HG02884 (cell line): ENCODE results near the gene DLG2.

Experiments
- ATAC-seq: cut with Tn5 transposase; IDR thresholded peaks from one replicate; pipeline ENCODE4 v1.9.1; 2021; ENCODE audit warnings: mild to moderate bottlenecking, moderate library complexity; ENCODE audit not compliant: unreplicated experiment

DLG2 gene

DNA sequence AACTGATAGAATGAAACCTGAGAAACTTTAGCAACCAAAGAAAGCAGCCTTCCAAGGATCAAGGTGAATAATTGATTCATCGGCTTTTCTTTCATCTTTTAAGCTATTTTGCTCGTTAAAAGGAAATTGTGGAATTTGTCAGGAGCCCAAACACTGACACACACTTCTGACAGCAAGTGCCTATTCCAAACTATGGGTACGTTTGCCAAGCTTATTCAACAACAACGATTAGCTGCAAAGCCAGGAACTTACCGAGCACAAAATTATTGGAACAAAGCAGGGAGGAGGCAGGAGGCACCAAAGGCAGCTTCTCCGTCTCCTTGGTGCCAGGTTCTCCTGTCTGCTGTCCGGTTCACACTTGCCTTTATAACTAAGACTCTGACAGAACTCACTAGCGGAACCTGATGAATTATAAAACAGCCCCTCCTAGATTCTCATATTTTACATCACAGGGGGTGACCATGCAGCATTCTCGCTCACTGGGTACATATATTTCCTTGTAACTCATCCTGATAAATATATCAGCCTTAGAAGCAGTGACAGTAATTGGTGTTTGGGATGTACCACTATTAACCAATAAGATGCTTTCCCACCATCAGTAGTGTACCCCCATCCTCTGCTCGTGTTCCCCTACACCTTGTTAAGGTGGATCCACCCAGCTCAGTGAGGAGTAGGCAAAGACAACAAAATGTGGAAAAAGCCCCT is 1945.1 kb downstream of the DLG2 start:
- no peak for ATAC-seq

DNA sequence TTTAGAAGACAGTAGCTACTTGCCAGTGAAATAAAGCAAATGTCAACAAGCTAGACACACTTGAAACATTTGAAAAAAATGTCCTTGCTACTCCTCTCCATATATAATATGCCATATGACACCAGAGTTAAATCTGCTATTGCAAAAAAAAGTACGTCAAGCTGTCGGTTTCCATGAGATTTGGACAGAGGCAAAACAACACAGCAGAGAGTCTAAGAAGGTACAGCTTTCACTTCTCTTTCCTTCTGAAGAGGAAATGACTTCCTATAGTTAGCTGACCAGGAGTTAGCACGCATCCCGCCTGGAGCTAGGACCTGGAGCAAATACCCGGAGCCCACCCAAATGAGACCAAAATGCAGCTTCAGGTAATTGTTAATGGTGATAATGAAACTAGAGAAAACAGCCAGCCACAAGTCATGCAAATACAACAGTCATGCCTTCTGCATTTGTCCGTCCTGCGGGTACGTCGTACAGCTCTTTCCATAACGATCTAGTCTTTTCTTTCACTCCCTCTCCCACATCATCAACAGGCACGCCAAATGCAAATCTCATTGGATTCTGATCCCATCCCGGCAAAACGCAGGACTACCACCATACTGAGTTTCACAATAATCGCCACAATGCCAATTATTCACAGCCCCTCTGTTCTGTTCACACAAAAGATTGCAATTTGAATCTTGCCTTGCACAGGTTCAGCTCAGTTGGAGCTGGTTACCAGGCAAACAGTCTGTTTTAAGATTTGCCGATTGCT is 1945.9 kb downstream of the DLG2 start:
- peak; percentile 51 for ATAC-seq

GRCh38 chr11:83680321-83680720 is 1946.8 kb downstream of the DLG2 start:
- no peak for ATAC-seq

- ATAC-seq: no peak
Measured at GRCh38 chr11:83678831-83679584, 1948.1 kb downstream of the DLG2 start.

DNA sequence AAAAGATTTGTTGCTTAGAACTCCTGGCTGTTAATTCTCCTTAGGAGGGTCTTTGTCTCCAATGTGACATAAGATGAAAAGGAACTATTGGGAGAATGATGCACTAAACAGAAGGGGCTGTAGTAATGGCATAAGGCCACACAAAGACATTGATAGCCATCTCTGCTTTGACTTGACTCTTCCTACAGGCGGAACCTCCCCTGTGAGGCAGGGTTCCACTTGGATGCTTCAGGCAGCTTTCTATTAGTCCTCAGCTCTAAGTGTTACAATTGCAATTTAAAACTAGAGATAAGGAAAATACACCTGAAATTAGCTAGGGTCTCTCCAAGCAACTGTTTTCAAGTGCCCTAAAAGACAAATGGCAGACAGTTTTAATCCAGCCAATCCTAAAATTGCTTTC is 1949.4 kb downstream of the DLG2 start:
- no peak for ATAC-seq

DNA sequence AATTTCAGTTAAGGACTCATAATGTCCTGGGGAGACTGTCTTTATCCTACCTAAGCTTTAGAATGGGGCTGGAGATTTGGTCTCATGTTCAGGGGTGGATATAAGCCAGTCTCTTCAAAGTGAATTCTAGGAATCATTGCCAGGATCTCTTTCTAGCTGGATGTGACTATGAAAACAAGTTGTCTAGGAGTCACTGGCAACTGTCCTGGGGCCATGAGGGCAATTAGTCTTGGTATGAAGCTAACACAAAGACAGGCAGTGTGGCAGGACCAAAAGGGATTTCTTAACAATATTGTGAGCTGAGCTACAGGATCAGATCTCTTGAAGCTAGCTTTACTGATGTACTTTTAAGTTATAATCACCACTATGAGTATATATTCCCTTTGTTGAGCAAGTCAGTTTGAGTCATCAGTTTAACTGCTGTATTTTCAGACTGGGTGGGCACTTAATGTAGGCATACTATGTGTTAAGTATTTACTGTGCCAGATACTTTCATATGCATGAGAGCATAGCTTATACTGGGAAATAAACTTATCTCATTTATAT is 1951.0 kb downstream of the DLG2 start:
- ATAC-seq: no peak

DNA sequence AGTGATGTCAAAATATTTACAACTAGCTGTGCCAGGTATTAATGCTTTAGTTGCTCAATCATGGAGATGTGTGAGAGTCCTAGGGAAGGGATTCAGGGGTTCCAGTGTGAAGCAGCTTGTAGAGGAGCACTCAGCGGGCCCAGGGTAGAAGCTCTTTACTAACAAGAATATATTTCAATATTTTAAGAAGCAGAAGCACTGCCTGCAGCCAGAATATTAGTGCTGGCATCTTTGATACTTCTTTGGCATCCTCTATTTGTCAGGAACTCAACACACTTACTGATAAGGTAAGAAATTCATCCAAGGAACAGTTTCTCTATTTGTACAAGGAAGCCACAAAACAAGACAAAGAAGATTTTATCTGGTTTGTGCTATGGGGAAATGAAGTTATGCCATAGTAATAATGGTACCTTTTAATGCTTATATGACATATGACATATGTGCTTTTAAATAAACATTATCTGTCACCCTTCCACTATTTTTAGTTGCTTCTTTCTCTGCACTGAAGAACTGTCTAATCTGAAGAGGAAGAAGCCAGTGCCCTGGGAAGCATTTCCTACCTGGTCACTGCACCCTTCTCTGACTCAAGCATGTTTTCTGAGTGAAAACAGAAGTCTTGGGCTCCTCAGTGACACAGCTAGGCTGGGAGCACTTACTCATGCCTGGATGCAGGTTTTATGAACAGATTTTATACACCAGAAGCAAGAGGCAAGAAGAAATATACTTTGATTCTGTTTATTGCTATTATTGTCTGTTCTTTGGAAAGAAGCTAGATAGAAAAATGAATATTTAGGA is 1952.8 kb downstream of the DLG2 start:
- ATAC-seq: peak; percentile 82

DNA sequence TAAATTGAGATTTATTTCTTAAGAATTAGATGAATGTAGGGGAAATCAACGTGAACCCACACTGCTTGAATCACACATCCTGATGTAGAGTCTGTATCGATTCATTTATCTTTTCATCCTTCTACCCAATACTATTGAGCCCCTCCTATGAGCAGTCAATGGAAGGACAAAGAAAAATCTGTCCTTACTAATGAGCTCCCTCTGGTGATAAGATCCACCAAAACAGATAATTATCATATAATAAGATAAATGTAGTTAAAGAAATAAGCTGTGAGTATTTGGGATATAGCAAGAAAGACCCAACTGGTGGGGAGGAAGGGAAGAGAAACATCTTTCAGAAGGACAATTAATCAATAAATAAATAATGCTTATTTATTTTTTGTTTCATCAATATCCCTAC is 1955.9 kb downstream of the DLG2 start:
- no peak for ATAC-seq

DNA sequence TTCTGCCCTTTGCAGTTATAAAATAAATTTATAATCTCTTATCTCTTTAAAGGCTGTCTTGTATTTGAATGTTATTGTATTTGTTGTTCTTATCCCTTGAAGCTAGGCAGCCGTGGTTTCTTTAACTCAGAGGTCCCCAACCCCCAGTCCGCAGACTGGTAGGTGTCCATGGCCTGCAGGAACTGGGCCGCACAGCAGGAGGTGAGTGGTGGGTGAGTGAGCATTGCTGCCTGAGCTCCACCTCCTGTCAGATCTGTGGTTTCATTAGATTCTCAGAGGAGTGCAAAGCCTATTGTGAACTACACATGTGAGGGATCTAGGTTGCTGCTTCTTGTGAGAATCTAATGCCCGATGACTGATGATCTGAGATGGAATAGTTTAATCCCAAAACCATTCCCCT is 1961.0 kb downstream of the DLG2 start:
- ATAC-seq: no peak

DNA sequence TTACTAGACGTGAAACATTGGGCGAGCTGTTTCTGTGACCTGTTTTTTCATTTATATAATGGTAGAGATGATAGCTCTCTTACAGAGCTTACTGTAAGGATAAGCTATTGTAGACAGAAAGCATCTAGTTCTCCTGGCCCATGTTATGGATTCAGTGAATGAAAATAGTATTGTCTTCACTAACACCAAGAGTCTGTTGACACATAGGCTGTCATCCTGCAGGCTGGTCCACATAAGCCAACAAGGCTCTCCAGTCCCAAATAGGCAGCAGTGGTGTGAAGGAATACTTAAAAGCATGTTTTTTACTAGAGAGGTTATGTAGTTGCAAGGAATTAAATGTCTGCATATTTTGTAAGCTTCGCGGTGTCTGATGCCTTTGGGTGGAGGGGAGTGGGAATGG is 1963.2 kb downstream of the DLG2 start:
- no peak for ATAC-seq

- ATAC-seq: no peak
Measured at GRCh38 chr11:83663446-83663845, 1963.7 kb downstream of the DLG2 start.

DNA sequence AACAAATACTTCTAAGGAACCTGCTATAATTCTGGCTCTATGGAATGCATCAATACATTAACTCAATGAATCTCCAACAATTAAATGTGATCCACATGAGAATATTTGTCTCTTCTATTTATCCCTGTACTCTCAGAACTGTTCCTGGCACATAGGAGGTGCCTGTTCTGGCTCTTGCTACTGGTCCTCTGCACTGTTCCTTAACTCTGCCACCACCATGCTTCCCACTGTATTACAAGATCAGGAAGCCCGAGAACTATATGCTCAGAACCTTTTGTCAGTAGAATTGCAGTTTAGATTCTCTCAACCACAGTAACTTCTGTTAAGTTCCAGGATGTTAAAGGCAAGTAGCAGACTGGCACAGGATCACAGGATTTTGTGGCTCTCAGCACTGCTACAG is 1964.7 kb downstream of the DLG2 start:
- ATAC-seq: no peak

DNA sequence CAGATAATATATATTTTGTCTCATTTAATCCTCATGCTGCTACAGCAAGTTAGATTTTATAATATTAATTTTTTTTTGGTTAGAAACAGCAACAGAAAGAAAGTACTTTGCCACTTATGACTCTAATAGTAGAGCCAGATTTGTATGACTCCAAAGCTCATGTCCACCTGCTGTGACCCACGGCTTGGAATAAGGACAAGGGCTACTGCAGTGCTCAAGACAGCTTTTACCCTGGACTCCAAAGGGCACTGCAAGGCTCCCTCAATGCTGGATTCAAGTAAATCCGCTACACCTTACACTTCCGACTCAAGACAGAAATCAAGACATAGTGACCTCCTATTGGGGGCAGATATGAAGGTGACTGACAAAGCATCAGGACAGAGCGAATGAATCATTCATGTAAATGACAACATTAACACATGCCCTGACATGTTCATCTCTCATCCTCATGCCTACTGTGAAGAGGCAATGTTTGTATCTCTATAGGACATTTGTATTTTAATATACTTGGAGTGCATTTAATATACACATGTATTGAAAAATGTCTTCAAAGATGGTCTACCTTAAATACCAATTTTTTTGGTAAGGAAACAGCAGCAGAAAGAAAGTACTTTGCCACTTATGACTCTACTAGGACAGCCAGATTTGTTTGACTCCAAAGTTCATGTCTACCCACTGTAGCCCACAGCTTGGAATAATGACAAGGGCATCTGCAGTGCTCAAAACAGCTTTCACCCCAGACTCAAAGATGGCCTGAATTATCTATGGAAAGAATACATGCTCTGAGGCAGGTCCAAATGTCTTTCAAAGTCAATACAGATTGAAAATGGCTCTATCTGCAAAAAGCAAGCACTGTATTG is 1965.4 kb downstream of the DLG2 start:
- ATAC-seq: no peak

GRCh38 chr11:83659466-83659865 is 1967.7 kb downstream of the DLG2 start:
- ATAC-seq: no peak

GRCh38 chr11:83656796-83657330 is 1970.3 kb downstream of the DLG2 start:
- no peak for ATAC-seq

GRCh38 chr11:83655976-83656375 is 1971.2 kb downstream of the DLG2 start:
- no peak for ATAC-seq

DNA sequence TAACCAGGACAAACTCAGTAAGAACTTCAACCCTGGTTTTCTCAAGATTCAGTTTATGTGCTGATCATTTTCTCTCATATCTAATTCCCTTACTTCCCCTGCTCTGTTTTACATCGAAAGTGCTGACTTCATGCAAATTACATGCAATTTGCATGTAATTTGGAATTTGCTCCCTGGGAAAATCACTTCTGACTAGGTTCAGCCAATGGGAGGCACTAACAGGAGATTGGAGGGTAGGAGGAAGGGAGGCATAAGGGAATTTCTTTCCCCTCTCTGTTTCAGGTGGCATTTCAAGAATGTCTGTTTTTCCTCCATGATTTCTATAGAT is 1977.7 kb downstream of the DLG2 start:
- no peak for ATAC-seq

DNA sequence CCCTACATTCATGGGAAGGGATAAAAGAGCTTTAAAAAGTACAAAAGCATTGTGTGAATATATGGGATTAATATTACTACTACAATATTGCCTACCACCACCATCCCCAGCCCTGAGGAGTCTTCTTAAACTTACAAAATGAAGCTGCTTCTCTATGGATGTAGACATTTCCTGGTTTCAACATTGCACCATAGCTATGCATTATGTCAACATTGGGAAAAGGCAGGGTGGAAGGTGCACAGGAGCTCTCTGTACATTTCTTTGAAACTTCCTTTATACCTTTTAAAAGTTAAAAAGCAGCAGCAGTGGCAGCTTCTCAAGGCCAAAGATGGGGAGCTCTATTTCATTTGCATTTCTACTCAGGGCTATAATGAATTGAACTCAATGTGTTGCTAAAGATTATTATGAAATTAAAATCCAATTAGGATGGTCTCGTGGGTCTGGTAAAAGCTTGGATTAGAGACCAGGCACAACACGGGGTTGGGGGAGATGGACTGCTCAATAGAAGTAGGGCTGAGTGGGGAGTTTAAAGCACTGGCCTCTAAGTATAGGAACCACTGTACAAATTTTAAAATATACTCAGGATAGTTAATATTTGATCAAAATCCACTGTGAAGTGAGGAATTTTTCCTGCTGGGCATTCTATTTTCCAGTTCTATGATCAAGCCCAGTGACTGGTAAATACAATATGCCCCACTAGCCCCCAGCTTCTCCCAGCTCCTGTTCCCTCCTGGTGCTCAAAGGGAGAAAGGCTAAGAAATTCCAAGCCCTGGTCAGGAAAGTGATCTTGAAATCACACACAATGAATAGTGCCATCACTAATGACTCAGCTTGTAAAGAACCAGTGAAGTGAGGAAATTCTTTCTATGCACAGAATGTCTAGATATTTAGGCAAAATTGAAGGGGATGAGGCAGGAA is 1978.3 kb downstream of the DLG2 start:
- no peak for ATAC-seq

DNA sequence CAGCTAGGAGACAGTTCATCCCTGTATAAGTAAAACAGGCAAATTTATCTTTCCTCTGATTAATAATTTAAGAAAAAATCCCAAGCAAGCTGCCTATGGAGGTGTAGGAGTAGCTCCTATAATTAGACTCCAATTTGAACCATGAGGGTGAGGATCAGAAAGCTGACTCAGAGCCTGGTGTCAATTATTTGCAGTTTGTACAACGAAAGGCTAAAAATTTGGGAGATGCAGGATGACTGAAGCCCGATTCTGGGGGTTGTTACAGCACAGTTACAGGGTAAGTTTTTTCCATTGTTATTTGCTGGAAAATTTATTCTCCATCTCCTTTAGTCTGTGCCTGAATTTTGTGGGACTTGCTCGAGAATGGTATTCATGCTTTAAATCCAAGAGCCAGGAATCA is 1981.6 kb downstream of the DLG2 start:
- no peak for ATAC-seq
